Measurements from ENCODE around the gene SLC35A4.

SLC35A4 gene

GRCh38 chr5:140564196-140565023, at the start of gene SLC35A4, which contains the start of gene APBB3:
SLC35A4 (plus strand) TSS chr5:140564828; CDS start chr5:140567170, 2,342 bp downstream.
APBB3 (minus strand) TSS chr5:140564598; CDS start chr5:140564245, 353 bp downstream.
- intact Hi-C loops (cut with DNase I), result loop anchor here (2.0 kb wide), 1 partner anchor 74 kb away; the partner anchor contains the start of gene TMCO6
- DNase-seq, result peak; percentile 95 to 100 (median 97)

GRCh38 chr5:140524003-140524402, 40.6 kb upstream of the SLC35A4 start:
- intact Hi-C loops (cut with DNase I), result no loop called here
- no peak for DNase-seq

GRCh38 chr5:140540227-140540626, 24.4 kb upstream of the SLC35A4 start:
- intact Hi-C loops (cut with DNase I), result no loop called here
- DNase-seq, result no peak

GRCh38 chr5:140542972-140543371, 21.7 kb upstream of the SLC35A4 start:
- DNase-seq, result no peak
- intact Hi-C loops (cut with DNase I), result no loop called here

GRCh38 chr5:140544986-140545385, 19.6 kb upstream of the SLC35A4 start:
- no peak for DNase-seq
- intact Hi-C loops (cut with DNase I), result loop anchor here (5.0 kb wide), 1 partner anchor 143 kb away; the partner anchor contains the start of gene ANKHD1

GRCh38 chr5:140545606-140546005, 19.0 kb upstream of the SLC35A4 start:
- intact Hi-C loops (cut with DNase I), result loop anchor here (5.0 kb wide), 1 partner anchor 143 kb away; the partner anchor contains the start of gene ANKHD1
- DNase-seq, result no peak

GRCh38 chr5:140546851-140547507, 17.6 kb upstream of the SLC35A4 start:
- DNase-seq, result no peak
- intact Hi-C loops (cut with DNase I), result loop anchor here (5.0 kb wide), 1 partner anchor 145 kb away; the partner anchor contains the start of gene ANKHD1

GRCh38 chr5:140547508-140548299, 16.9 kb upstream of the SLC35A4 start, which contains the start of gene EIF4EBP3:
EIF4EBP3 (plus strand) TSS chr5:140547662; CDS start chr5:140547738, 76 bp downstream.
- peak; percentile 93 to 99 (median 96) for DNase-seq
- intact Hi-C loops (cut with DNase I), result loop anchor here (5.0 kb wide), 1 partner anchor 145 kb away; the partner anchor contains the start of gene ANKHD1

GRCh38 chr5:140548300-140548688, 16.3 kb upstream of the SLC35A4 start:
- DNase-seq, result no peak
- intact Hi-C loops (cut with DNase I), result loop anchor here (5.0 kb wide), 1 partner anchor 146 kb away; the partner anchor contains the start of gene ANKHD1

GRCh38 chr5:140548791-140549190, 15.8 kb upstream of the SLC35A4 start:
- intact Hi-C loops (cut with DNase I), result loop anchor here (5.0 kb wide), 1 partner anchor 146 kb away; the partner anchor contains the start of gene ANKHD1
- DNase-seq, result no peak

- DNase-seq, result peak in 1 of 10 donors; percentile 21
- intact Hi-C loops (cut with DNase I), result loop anchor here (5.0 kb wide), 1 partner anchor 147 kb away; the partner anchor contains the start of gene ANKHD1
Observed at GRCh38 chr5:140549237-140550144, 15.1 kb upstream of the SLC35A4 start.

- peak in 3 of 10 donors; percentile 17 to 78 (median 48) for DNase-seq
- intact Hi-C loops (cut with DNase I), result no loop called here
Observed at GRCh38 chr5:140550147-140551079, 14.2 kb upstream of the SLC35A4 start.

- intact Hi-C loops (cut with DNase I), result no loop called here
- no peak for DNase-seq
Observed at GRCh38 chr5:140551872-140552271, 12.8 kb upstream of the SLC35A4 start.

- intact Hi-C loops (cut with DNase I), result no loop called here
- DNase-seq, result no peak
Observed at GRCh38 chr5:140553657-140554056, 11.0 kb upstream of the SLC35A4 start.

GRCh38 chr5:140554454-140554853, 10.2 kb upstream of the SLC35A4 start:
- DNase-seq, result no peak
- intact Hi-C loops (cut with DNase I), result no loop called here

- intact Hi-C loops (cut with DNase I), result no loop called here
- no peak for DNase-seq
Observed at GRCh38 chr5:140555747-140556312, 8.8 kb upstream of the SLC35A4 start.

GRCh38 chr5:140556438-140556837, 8.2 kb upstream of the SLC35A4 start:
- no peak for DNase-seq
- intact Hi-C loops (cut with DNase I), result no loop called here

Measured in posterior cingulate gyrus (tissue), 11 donors.